HG03378 (cell line): ENCODE measurements around the gene ZDHHC19.

Source experiments
- ATAC-seq: cut with Tn5 transposase; IDR thresholded peaks from one replicate; pipeline ENCODE4 v1.9.1; 2021; ENCODE audit warnings: mild to moderate bottlenecking, moderate library complexity; ENCODE audit not compliant: unreplicated experiment

The ZDHHC19 gene

GRCh38 chr3:196150481-196150880 is 60.7 kb downstream of the ZDHHC19 start:
- no peak for ATAC-seq

DNA sequence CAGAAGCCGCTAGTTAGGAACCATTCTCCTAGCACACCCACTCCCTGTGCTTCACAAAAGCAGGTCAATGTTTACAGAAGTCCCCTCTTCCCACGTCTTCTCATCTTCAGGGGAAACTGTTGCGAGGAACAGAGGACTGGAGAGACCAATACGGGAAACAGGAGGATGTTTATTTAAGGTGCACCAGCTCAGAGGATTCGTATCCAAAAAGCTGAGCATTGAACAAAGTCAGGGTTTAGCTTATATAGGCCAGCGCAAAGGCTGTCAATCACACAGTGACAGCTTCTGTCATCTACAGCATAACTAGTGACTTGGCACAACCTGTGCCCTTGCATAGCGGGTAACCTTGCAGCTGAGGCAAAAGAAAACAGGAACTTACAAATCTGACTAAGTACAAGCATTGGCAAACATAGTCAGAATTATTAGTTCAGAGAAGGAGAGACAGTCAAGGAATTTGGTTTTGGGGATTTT is 61.3 kb downstream of the ZDHHC19 start:
- no peak for ATAC-seq

DNA sequence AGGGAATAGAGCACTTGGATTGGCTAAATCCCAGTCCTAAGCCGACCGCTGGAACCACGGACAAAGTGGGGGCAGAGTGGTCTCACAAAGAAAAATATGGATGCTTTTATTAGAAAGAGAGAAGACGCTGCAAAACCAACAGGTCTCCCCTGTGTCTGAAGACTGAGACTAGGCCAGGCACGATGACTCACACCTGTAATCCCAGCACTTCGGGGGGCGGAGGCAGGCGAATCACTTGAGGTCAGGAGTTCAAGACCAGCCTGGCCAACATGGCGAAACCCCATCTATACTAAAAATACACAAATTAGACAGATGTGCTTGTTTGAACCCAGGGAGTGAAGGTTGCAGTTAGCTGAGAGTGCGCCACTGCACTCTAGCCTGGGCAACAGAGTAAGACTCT is 61.8 kb downstream of the ZDHHC19 start:
- ATAC-seq, result no peak
